Mucosa of gallbladder (tissue), 1 donor: ENCODE measurements around the gene MALL. TPM values are rescaled to one million over a fixed set of nuclear protein-coding genes. Genes with fewer than 3 reads are reported as not detected.
"Not testable (repeated sequence)": the region's sequence is repeated elsewhere in the genome, so short reads cannot be mapped to it uniquely, and the experiment has no call there.

Experiments used
- DNase-seq: peaks from one replicate; pipeline ENCODE4 v3.0.0-alpha.2; 2020; ENCODE audit warnings: low spot score
- total RNA-seq: library from RNA; stranded (reverse); gene quantifications from one replicate; pipeline ENCODE4 v1.2.1, GENCODE V29; 2021
- donor health status: DM: no; HTN: no; CAD: no.

The MALL gene
- total RNA-seq, 1 donor from 2014 or later = 43.7 TPM

DNA sequence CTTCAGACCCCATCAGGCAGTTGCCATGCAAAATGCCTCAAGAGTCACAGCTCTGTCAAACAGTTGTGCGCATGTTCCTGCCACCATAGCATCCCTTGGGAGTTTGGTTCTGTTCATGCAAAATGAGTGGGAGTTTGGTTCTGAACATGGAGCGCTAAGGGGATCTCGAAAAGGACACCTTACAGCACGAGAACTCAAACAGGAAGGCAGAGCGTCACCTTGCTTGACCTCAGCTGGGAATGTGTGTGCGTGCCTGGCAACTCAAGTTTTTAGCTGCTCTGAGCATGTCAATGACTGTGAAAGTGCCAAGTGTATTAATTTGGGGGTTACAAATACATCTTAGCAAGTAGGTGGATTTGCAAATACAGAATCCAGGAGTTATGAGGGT lies 16.6 kb downstream of the MALL start:
- DNase-seq = no peak

DNA sequence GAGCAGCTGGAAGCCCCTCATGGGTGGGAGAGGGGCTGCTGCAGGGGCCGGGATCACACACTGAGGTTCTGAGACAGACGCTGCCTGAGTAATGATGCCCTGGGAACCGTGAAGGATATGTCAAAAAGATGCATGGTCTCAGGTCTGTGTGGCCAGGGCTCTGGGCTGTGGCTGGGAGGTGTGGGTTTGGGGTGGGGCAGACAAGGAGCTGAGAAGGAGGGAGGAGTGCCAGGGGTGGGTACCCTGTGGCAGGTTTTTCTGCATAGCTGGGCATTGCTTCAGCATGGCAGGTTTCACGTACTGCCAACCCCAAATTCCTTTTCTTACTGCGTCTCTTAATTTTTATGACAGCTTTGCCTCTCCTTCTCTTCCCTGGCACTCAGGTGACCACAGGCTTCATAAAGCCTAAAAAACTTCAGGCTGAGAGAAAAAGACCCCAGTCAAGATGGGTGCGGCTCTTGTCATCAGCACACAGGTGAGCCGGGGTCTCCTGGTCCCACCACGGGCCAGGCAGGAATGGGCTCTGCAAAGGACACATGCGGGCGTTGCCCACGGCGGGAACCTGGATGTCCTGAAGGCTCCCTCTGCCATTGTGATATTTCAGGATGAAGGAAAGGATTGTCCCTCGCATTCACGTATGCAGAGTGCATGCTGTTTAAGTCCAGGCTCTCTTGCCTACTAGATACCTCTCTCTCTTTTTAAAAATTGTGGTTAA lies 18.0 kb downstream of the MALL start:
- no peak for DNase-seq

DNA sequence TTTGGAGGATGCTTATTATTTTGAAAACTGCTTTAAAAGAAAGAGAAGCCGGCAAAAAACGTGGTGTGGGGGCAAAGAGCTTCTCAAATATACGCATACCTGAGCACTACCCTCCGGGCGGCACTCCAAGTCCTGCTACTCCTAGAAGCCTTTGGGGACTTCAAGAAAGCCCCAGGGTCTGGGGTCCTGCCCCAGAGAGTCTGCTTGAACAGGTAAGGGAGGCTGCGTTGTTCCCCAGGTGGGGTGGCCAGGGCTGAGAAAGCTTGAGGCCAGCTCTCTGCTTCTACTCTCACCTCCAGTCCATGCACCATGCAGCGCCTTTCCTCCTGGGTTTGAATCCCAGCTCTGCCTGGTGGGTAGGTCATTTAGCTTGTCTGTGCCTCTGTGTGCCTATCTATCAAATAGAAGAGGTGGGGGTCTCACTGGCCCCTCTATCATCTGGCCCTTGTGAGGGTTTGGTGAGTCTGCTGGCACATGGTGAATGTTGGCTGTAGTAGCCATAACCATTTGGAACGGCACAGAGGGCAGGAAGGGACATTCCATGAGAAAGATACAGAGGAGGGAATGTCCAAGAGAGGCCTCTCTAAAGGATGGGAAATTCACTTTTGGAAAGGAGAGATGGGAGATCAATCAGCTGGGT lies 19.5 kb downstream of the MALL start:
- no peak for DNase-seq

DNA sequence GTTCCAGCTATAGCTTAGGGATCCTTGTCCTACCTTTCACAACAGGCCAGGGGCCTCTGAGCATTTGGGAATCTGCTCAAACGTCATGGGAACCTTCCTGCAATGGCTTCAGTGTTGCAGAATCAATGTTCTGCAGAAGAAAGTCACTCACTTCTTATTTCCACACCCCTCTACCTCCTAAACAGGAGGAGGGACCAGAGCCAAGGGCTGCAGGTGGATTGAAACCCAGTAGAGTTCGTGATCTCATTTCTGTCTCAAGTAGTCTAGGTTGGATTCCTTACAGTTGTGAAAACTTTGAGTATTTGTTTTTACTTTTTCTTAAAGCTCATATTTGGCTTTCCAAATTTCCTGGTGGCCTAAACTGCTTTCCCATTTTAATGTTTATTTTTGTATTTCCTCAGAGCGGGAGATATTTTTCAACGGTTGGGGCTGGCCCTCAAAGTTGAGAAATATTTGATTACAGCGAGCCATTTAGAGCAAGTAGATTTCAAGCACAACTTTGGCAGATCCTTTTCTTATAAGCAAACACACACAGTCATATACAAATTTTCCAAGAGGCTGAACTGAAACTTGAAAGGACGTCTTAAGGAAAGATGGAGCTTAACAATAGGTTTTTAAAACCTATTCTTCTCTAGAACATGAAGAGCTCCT lies 20.6 kb downstream of the MALL start:
- not testable (repeated sequence) for DNase-seq

DNA sequence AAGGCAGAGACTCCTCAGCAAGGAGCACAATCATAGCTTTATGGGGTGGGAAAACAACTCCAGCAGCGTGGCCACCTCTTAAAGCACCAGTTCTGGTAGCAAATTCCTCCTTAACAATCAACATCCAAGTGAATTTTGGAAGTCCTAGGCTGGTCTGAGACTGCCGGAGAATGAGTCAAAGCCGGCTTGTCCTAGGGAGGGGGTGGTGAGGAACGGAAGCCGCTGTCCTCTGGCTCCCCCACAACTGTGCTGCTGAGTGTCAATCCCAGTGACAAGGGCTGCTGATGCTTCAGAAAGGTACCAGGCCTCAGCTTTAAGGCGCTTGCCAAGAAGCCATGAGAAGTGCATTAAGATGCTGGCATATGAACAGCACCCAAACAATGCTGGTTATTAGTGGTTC lies 21.7 kb downstream of the MALL start:
- not testable (repeated sequence) for DNase-seq

DNA sequence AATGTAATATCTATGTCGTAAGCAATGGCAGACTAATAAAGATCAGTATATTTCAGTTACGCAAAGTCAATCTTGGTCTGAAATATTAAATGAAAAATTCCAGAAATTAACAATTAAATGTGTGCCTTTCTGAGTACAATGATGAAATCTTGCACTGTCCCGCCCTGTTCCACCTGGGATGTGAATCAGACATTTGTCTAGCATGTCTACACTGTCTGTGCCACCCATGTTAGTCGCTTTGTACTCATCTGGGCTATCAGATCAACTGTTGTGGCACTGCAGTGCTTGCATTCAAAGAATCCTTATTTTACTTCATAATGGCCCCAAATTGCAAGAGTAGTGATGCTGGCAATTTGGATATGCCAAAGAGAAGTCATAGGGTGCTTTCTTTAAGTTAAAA lies 25.5 kb downstream of the MALL start:
- DNase-seq = not testable (repeated sequence)

DNA sequence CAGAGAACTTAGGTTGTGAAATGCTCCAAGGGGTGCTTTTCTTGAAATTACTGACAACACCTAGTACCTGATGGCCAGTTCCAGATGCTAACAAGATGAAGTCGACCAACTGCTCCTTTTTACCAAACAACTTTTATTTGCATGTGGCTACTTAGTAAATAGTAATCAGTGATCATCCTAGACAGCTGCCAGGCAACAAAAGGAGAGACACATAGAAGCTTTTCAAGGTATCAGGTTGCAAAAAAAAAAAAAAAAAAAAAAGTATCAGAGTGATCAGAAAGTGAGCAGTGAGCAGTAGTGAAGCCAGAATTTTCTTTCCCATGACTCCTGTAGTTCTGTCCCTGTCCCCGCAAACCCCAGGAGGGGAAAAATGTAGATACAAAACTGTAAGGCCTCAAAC lies 31.9 kb downstream of the MALL start:
- DNase-seq = not testable (repeated sequence)

DNA sequence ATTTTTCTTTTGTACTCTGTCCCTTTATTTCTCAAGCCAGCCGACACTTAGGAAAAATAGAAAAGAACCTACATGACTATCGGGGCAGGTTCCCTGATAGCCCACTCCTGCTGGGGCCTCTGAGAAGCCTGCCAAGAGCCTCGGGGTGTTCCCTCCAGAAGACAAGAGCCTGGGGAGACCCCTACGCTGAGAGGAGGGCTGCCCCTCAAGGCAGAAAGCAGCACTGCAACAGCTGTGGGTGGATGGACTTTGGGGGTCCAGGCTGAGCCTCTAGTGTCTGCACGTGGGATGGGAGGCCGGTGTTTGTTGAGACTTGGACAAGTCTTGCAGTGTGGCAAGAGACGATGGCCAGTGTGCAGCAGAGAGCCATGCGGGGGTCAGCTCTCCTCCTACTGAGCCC lies 32.5 kb downstream of the MALL start:
- not testable (repeated sequence) for DNase-seq

DNA sequence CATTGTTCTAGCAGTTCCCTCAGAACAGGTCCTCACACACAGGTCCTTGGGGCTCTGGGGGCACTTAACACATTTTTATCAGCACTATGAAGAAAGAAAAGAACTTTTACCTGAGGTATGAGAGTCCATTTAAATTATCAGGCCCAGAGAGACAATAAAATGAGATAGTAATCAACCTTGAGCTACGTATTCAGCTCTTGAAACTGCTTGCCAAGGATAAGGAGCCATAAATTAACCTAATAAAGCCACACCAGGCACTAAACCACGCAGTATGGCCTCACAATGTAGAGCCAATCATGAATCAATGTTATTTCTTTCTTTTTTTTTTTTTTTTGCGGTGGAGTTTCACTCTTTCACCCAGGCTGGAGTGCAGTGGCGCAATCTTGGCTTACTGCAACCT lies 37.5 kb downstream of the MALL start:
- not testable (repeated sequence) for DNase-seq

DNA sequence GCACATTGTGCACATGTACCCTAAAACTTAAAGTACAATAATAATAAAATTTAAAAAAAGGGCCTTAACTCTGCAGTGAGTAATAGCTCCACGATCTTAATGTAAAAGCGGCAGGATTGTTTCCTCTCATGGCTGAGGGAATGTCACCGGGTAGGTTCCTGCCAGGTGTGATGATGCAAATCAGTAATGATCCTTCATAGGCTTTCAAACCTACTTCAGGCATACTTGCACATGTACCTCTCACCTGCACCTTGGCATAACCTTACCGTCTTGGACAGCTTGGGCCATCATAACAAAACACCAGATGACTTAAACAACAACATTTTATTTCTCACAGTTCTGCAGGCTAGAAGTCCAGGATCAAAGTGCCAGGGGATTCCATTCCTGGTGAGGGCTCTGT lies 39.7 kb downstream of the MALL start:
- DNase-seq = not testable (repeated sequence)

DNA sequence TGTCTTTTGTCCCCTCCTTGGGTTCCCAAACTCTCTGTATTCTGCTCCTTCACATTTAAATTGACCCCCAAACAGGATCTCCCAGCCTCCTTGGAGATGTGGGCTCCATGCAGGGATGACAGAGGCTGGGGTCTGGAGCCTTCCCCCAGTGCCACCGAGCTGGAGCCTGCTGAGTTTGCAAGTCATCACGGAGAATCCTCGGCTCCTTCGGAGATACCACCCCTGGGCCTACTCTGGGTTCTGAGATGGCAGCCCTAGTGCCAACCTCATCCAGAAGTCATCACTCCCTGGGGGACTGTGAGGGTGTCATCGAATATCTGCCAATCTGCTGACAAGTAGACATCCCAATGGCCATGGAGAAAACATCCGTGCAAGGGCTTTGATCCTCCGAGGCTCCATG lies 45.8 kb downstream of the MALL start:
- not testable (repeated sequence) for DNase-seq

DNA sequence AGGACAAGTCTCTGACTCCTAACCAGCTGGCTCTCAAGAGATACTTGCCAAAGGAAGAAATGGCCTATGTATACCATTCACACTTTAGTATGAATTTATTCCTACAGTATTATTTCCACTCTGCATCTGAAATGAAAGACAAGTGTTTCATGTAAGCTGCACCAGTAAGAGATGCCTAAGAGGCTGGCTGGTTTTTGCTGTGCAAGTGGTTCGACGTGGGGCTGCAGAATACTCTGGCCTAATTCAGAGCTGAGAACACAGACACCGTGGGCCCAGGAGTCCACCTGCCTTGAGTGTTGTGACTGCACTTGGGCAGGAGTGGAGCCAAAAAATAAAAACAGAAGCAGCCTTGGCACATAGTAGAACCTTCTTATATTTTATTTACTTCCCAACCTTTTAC lies 47.5 kb downstream of the MALL start:
- not testable (repeated sequence) for DNase-seq

DNA sequence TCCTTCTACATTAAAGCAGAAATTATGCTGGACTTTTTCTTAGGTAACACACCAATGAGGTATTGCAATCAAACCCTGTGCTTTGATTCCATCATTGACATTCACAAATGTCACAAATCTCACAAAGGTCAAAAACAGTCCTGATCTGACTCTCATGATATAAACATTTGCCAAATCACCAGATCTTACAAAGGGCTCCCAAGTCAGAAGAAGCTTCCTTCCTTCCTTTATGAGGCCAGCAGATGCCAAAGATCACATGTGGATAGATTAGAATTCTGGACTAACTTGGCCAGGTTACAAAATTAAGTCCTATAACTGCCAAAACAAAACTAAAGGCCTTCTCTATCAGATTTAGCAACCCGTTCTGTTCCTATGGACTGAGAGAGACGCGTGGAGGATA lies 53.3 kb downstream of the MALL start:
- DNase-seq = not testable (repeated sequence)

DNA sequence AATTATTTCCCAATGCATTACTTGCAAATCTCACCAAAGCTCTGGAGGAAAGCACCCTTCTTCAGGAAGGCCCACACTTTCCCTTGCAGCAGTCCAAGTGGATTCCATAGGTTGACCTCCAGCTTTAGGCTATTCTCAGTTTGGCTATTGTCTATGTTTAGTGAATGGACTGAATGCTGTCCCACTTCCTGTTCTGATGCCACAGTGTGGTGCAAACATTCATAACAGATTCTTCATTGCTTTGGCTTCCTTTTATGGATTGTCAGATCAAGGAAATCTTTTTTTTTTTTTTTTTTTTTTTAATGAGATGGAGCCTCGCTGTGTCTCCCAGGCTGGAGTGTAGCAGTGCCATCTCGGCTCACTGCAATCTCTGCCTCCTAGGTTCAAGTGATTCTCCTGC lies 55.1 kb downstream of the MALL start:
- not testable (repeated sequence) for DNase-seq

DNA sequence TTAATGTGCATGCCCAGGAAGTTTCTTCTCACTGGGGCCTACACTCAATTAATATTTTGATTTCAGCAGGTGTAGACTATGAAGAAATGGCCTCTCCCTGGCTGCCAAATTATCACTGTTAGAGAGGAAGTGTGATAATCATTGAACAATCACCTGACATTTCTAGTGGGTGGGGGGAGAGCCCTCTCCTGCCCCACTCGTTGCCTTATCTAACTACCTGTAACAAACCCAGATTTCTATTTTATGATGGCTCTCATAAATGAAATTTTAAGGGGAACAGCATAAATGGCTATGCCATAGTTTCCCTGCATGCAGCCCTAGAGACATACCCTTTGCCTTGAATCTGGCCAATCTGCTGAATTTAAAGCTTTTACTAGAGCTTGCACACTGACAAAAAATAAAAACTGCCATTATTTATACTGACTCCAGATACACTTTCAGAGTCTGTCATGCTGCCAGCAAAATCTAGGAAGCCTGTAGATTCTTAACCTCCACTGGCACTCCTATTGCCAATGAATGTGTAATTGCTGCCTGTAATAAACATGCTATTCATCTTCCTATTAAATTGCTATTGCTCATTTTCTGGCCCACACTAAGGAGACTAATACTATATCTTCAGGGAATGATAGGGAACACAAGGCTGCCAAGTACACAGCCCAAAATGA lies 55.8 kb downstream of the MALL start:
- not testable (repeated sequence) for DNase-seq

DNA sequence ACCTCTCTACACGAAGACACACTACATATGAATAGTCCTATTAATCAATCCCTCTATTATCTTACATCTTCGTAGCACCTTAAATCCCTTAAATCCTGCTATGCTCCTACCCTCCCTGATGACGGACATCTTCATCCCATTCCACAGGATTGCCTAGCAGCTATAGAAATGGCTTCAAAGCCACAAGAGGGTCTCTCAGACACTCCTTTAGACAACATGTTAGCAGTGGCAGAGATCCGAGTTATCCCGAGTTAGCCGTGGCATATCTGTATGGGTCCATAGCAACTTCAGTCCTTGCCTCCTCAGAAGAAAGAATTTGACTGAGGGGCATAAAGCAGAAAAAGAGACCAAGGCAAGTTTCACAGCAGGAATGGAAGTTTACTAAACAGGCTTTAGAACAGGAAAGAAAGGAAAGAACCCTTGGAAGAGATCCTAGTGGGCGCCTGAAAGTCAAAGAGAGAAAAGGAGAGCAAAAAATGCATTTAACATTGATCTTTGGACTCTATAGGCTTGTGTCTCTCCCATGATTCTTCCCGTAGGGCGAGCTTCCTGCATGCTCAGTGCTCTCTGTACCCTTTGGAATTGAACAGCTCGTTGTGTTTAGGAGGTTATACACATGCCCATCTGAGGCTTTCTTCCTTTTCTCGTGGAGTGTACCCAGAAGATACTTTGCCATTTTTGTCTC lies 56.5 kb downstream of the MALL start:
- DNase-seq = not testable (repeated sequence)

DNA sequence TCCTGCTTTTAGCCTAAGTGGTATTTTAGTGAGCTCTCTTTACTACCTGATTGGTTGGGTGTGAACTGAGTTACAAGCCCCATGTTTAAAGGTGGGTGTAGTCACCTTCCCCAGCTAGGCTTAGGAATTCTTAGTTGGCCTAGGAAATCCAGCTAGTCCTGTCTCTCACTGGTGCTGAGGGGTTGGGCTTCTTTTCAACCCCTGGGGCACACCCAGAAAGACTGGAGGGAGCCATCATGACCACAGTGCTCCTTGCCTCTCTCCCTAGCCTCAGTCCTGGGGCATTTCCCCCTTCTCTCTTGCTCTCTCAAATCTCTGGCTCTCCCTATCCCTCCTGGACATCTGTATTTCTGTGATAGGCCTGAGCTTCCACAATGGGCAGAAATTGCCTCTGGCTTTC lies 57.6 kb downstream of the MALL start:
- not testable (repeated sequence) for DNase-seq

DNA sequence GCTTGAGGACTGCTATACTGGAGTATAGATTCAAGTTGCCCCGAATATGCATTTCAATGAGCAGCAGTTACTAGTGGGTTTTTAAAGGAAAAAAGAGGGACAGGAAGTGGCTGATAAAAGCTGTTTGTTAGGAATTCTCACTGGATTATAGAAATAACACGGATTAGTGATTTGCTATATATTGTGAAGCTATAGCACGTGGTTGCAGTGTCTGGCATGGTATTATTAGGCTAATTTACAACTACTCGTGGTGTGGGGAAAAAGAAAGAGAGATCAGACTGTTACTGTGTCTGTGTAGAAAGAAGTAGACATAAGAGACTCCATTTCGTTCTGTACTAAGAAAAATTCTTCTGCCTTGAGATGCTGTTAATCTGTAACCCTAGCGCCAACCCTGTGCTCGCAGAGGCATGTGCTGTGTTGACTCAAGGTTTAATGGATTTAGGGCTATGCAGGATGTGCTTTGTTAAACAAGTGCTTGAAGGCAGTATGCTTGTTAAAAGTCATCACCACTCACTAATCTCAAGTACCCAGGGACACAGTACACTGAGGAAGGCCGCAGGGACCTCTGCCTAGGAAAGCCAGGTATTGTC lies 59.7 kb downstream of the MALL start:
- DNase-seq = not testable (repeated sequence)

DNA sequence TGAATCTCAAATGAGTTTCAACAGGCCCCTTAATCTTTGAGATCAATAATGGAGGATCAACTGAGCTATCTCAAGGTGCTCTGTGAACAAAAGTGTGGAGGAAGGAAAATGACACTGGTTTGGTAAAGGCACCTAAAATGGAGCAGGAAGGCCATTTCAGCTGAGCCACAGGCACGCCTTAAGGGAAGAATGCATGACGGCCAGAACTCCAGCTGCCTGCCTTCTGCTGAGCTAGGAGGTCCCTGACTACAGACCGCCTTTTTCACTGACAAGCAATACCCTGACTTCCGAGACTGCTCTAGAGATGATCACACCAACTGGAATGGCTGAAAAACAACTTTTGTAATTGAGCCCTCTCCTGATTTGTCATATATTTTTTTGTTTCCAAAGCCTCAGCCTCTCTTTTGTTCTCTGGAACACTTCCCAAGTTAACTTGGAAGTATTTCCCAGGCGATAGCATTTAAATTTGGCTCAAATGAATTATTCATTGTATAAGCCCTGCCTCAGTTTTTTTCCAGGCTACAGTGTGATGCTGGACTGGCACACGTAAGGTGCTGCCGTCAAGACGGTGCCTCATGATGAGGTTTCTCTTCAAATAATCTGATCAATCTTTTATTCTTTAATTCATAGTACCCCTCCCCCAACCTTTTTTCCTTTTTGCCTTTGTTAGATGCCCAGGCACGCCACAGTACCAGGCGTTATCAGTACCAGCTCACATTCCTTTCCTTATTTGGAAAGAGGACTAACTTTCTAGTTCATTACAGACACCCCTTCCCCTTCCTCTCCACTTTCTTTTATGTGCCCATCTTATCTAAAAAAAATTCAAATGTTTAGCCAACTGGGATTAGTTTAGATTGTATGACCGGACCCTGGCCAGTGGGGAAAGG lies 60.9 kb downstream of the MALL start:
- DNase-seq = peak; percentile 49

DNA sequence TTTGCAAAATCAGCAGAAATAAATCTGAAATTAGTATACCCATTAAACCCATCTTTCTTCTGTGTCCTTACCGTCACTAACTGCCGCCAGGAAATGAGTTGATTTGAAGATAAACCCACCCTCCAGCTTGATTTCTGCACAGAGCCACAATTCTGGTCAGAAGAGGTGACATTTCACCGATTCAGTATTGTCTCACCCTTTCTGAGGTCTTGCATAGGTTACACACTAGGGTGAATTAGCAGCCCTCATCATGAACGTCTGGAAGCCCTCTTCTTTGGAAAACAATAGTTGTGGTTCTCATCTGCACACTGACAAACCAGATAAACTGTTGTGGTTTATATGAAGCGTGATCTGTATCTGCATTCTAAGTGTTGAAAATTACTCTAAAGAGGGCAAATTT lies 61.9 kb downstream of the MALL start:
- not testable (repeated sequence) for DNase-seq
